HS-27A (cell line): ENCODE results near the gene MBLAC1.

Experiments used
- DNase-seq: peaks from one replicate; pipeline ENCODE4 v3.0.0-alpha.2; 2012; ENCODE audit warnings: low read depth, missing footprints

Gene MBLAC1

GRCh38 chr7:100098913-100099312, 27.9 kb upstream of the MBLAC1 start:
- no peak for DNase-seq

GRCh38 chr7:100099452-100099851, 27.3 kb upstream of the MBLAC1 start:
- no peak for DNase-seq

GRCh38 chr7:100100420-100101015, 26.2 kb upstream of the MBLAC1 start:
- no peak for DNase-seq

- DNase-seq, result peak; percentile 77
Observed at GRCh38 chr7:100101016-100101862, 25.5 kb upstream of the MBLAC1 start, which contains the start of the genes AP4M1 and MCM7. AP4M1 (plus strand) TSS chr7:100101643; CDS start chr7:100101715, 72 bp downstream. MCM7 (minus strand) TSS chr7:100101397; CDS start chr7:100101294, 103 bp downstream.

- peak; percentile 87 for DNase-seq
Observed at GRCh38 chr7:100102950-100103840, 23.6 kb upstream of the MBLAC1 start.

- DNase-seq, result no peak
Observed at GRCh38 chr7:100105534-100105933, 21.2 kb upstream of the MBLAC1 start.

- no peak for DNase-seq
Observed at GRCh38 chr7:100106633-100107032, 20.1 kb upstream of the MBLAC1 start.

GRCh38 chr7:100107125-100107737, 19.5 kb upstream of the MBLAC1 start:
- DNase-seq, result no peak

- DNase-seq, result no peak
Observed at GRCh38 chr7:100107890-100108289, 18.9 kb upstream of the MBLAC1 start.

GRCh38 chr7:100109521-100110163, 17.1 kb upstream of the MBLAC1 start:
- DNase-seq, result no peak

GRCh38 chr7:100111156-100111555, 15.6 kb upstream of the MBLAC1 start:
- no peak for DNase-seq

GRCh38 chr7:100111914-100112313, 14.9 kb upstream of the MBLAC1 start:
- no peak for DNase-seq

- no peak for DNase-seq
Observed at GRCh38 chr7:100115026-100115425, 11.7 kb upstream of the MBLAC1 start.

GRCh38 chr7:100118388-100119071, 8.2 kb upstream of the MBLAC1 start:
- DNase-seq, result no peak

- DNase-seq, result peak; percentile 79
Observed at GRCh38 chr7:100119072-100119969, 7.4 kb upstream of the MBLAC1 start, which contains the start of the genes CNPY4 and TAF6. CNPY4 (plus strand) TSS chr7:100119634; CDS start chr7:100119745, 111 bp downstream. TAF6 (minus strand) TSS chr7:100119358; CDS start chr7:100114209, 5,149 bp downstream.

GRCh38 chr7:100119970-100120732, 6.6 kb upstream of the MBLAC1 start:
- no peak for DNase-seq

GRCh38 chr7:100120733-100121036, 6.1 kb upstream of the MBLAC1 start:
- DNase-seq, result no peak

- DNase-seq, result no peak
Observed at GRCh38 chr7:100122067-100122466, 4.7 kb upstream of the MBLAC1 start.

- no peak for DNase-seq
Observed at GRCh38 chr7:100122568-100122967, 4.2 kb upstream of the MBLAC1 start.
